Vagina (tissue), 2 donors: ENCODE results near the gene APBA1.

Experiments
- POLR2A ChIP-seq, 2 donors: fragments of 450-650 bp; IDR thresholded peaks; one replicate each; pipeline ENCODE4 v1.6.1; 2017; ENCODE audit warnings: antibody characterized with exemption in 2 of 2, mild to moderate bottlenecking in 2 of 2, moderate library complexity in 2 of 2
- POLR2AphosphoS5 ChIP-seq, 2 donors: sonication (generic); formaldehyde crosslinking; IDR thresholded peaks; one replicate each; pipeline ENCODE4 v1.9.0; 2017; ENCODE audit warnings: antibody characterized with exemption in 2 of 2, mild to moderate bottlenecking in 2 of 2, low read depth in 1 of 2; ENCODE audit not compliant: insufficient read depth in 1 of 2
- TF ChIP-seq, protein P1 (sequence below), 3 experiments: fragments of 450-650 bp in 2 of 3; fragments of 200-600 bp in 1 of 3; sonication (generic) in 1 of 3; IDR thresholded peaks; one replicate each; pipeline ENCODE4 v1.5.1; 2017 to 2019; ENCODE audit warnings: antibody characterized with exemption in 3 of 3, mild to moderate bottlenecking in 2 of 3, moderate library complexity in 2 of 3

GRCh38 chr9:69637193-69637816 lies 34.9 kb downstream of the APBA1 start:
- TF ChIP-seq, protein P1, sequence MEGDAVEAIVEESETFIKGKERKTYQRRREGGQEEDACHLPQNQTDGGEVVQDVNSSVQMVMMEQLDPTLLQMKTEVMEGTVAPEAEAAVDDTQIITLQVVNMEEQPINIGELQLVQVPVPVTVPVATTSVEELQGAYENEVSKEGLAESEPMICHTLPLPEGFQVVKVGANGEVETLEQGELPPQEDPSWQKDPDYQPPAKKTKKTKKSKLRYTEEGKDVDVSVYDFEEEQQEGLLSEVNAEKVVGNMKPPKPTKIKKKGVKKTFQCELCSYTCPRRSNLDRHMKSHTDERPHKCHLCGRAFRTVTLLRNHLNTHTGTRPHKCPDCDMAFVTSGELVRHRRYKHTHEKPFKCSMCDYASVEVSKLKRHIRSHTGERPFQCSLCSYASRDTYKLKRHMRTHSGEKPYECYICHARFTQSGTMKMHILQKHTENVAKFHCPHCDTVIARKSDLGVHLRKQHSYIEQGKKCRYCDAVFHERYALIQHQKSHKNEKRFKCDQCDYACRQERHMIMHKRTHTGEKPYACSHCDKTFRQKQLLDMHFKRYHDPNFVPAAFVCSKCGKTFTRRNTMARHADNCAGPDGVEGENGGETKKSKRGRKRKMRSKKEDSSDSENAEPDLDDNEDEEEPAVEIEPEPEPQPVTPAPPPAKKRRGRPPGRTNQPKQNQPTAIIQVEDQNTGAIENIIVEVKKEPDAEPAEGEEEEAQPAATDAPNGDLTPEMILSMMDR (IDR thresholded peaks at IDR 0.05) = no peak
- no peak for TF ChIP-seq POLR2A (IDR thresholded peaks at IDR 0.05)
- no peak for TF ChIP-seq POLR2AphosphoS5 (IDR thresholded peaks at IDR 0.05; ENCODE audit: insufficient read depth in 1 of 2, low read depth in 1 of 2)
